ENCODE data around the gene DUSP15. TPM values are rescaled to one million over a fixed set of nuclear protein-coding genes. Genes with fewer than 3 reads are reported as not detected.
A peak's percentile ranks its signal among the peaks of the same experiment; 100 is the strongest.

The DUSP15 gene
- total RNA-seq, 1 experiment from 2014 or later, result not detected

- CTCF ChIA-PET, result interaction anchor here (0.7 to 2.6 kb wide), 6 partner anchors 28 to 181 kb away, joined by 3 to 36 read pairs (median 5); partner anchors contain the start of gene PDRG1
- DNase-seq, result no peak
- Mint-ChIP-seq H3K27ac (ENCODE audit: unreplicated experiment) (no peak overlapping the region), H3K36me3 (ENCODE audit: insufficient read depth, unreplicated experiment) (peaks cover 7% of the 10 kb centered on the region), H3K9me3 (ENCODE audit: low read depth, unreplicated experiment) (no peaks in the 10 kb centered on the region), H3K4me3 (ENCODE audit: low read depth, unreplicated experiment) (no peak overlapping the region), H3K27me3 (ENCODE audit: unreplicated experiment) (peaks cover 46% of the 10 kb centered on the region), H3K4me1 (ENCODE audit: low read depth, unreplicated experiment) (peaks cover 9% of the 10 kb centered on the region)
- no TSS peak for BruUV-seq (replicated peaks)
- no peak for TF ChIP-seq CTCF (IDR thresholded peaks at IDR 0.05; ENCODE audit: unreplicated experiment)
- intact Hi-C loops (cut with micrococcal nuclease; ENCODE audit: unreplicated experiment), result loop anchor here (5.0 kb wide), 1 partner anchor 241 kb away; no protein-coding TSS in a partner anchor
Measured at GRCh38 chr20:31851240-31851955, 18.9 kb downstream of the DUSP15 start.

DNA sequence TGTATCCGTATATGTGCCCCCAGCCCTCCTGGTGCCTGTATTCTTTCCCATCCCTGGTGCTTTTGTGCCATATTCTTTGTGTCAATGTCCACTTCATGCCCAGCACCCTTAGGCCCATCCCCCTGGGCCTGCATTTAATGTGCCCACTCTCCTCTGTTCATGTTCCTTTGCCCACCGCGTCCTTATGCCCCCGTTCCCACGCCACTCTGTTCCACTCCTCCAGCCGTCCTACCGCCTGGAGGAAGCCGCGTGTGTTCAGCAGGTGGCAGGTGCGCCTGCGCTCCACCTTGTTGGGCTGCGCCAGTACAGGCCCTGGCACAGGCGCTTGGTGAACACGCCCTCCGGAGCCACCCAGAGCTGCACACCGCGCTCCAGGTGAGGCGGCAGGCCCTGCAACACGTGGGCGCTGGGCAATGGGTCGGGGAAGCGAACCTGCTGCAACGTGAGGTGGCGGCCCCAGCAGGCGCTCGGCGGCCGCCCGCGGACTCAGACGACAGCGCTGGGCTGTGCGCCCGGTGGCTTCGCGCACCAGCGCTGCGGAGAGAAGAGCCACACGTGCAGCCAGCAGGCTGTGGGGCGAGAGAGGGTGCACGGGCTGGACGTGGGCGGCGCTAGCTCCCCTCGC lies 20.9 kb downstream of the DUSP15 start:
- TF ChIP-seq CTCF (IDR thresholded peaks at IDR 0.05; ENCODE audit: unreplicated experiment), result no peak
- H3K9me3 Mint-ChIP-seq (ENCODE audit: low read depth, unreplicated experiment), result no peaks in the 10 kb centered on the region
- intact Hi-C loops (cut with micrococcal nuclease; ENCODE audit: unreplicated experiment), result no loop called here
- DNase-seq, result peak; percentile 75
- H3K4me1 Mint-ChIP-seq (ENCODE audit: low read depth, unreplicated experiment), result peaks cover 9% of the 10 kb centered on the region
- H3K27me3 Mint-ChIP-seq (ENCODE audit: unreplicated experiment), result peaks cover 46% of the 10 kb centered on the region
- no peak overlapping the region for H3K27ac Mint-ChIP-seq (ENCODE audit: unreplicated experiment)
- H3K36me3 Mint-ChIP-seq (ENCODE audit: insufficient read depth, unreplicated experiment), result peaks cover 7% of the 10 kb centered on the region
- BruUV-seq (replicated peaks), result no TSS peak
- CTCF ChIA-PET, result interaction anchor here (0.8 to 1.7 kb wide), 4 partner anchors 11 to 102 kb away, joined by 3 to 6 read pairs (median 4); partner anchors contain the start of gene PDRG1
- peak overlapping the region; percentile 31 for H3K4me3 Mint-ChIP-seq (ENCODE audit: low read depth, unreplicated experiment)

DNA sequence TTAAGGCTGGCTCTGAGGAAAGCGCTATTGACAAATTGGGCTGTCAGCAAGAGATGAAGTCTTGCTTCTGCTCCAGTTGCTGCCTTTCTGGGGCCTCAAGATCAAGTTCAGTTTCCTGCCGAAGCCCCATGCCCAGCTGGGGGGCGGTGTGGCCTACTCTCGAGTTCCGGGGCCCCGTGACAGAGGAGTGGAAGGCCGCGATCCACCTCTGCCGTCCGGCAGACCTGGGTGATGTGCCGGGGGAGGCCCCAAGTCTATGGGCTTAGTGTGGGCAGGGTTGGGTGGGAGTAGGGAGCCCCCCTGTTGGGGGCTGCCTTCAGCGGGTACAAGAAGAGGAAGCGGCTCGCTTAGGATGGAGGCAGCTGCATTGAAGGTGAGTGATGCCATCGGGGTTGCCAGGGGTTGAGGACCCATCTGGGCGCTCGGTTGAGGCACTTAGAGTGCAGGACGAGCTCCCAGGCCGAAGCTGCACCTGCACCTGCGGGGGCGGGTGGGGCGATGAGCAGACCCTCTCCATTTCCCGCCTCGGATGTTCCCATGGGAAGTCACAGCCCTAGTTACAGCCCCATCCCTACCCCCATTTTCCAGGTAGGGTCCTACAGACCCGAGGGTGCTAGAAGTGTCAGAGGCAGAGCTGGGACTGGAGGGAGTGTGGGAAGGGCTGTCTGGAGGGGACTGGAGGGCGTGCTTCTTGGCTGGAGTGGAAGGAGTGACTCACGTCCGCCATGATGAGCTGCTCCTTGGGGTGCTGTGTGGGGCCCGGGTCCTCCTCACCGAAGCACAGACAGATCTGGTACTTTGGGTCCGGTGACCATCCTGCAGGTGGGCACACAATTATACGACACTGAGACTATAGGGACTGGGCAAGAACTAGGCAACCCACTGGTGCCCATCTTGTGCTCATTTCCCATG lies 22.0 kb downstream of the DUSP15 start:
- intact Hi-C loops (cut with micrococcal nuclease; ENCODE audit: unreplicated experiment), result no loop called here
- no TSS peak for BruUV-seq (replicated peaks)
- Mint-ChIP-seq H3K36me3 (ENCODE audit: insufficient read depth, unreplicated experiment) (peaks cover 7% of the 10 kb centered on the region), H3K9me3 (ENCODE audit: low read depth, unreplicated experiment) (no peaks in the 10 kb centered on the region), H3K4me1 (ENCODE audit: low read depth, unreplicated experiment) (peaks cover 9% of the 10 kb centered on the region), H3K27ac (ENCODE audit: unreplicated experiment) (no peak overlapping the region), H3K27me3 (ENCODE audit: unreplicated experiment) (peaks cover 46% of the 10 kb centered on the region), H3K4me3 (ENCODE audit: low read depth, unreplicated experiment) (no peak overlapping the region)
- no peak for TF ChIP-seq CTCF (IDR thresholded peaks at IDR 0.05; ENCODE audit: unreplicated experiment)
- CTCF ChIA-PET, result no interaction called here
- no peak for DNase-seq

- intact Hi-C loops (cut with micrococcal nuclease; ENCODE audit: unreplicated experiment), result loop anchor here (1.0 kb wide), 1 partner anchor 23 kb away; no protein-coding TSS in a partner anchor
- H3K4me1 Mint-ChIP-seq (ENCODE audit: low read depth, unreplicated experiment), result peaks cover 21% of the 10 kb centered on the region
- BruUV-seq (replicated peaks), result no TSS peak
- DNase-seq, result no peak
- H3K36me3 Mint-ChIP-seq (ENCODE audit: insufficient read depth, unreplicated experiment), result peaks cover 7% of the 10 kb centered on the region
- H3K4me3 Mint-ChIP-seq (ENCODE audit: low read depth, unreplicated experiment), result no peak overlapping the region
- no peak overlapping the region for H3K27ac Mint-ChIP-seq (ENCODE audit: unreplicated experiment)
- peak; percentile 22 for TF ChIP-seq CTCF (IDR thresholded peaks at IDR 0.05; ENCODE audit: unreplicated experiment)
- H3K27me3 Mint-ChIP-seq (ENCODE audit: unreplicated experiment), result peaks cover 43% of the 10 kb centered on the region
- CTCF ChIA-PET, result interaction anchor here (0.6 to 1.6 kb wide), 12 partner anchors 9 to 213 kb away, joined by 3 to 27 read pairs (median 3); partner anchors contain the start of gene PDRG1
- H3K9me3 Mint-ChIP-seq (ENCODE audit: low read depth, unreplicated experiment), result no peaks in the 10 kb centered on the region
Measured at GRCh38 chr20:31846793-31847138, 23.6 kb downstream of the DUSP15 start.
